Measurements from ENCODE around the gene DDX56.
"Not testable (repeated sequence)": the region's sequence is repeated elsewhere in the genome, so short reads cannot be mapped to it uniquely, and the experiment has no call there.

The DDX56 gene

GRCh38 chr7:44555350-44555749, 18.4 kb downstream of the DDX56 start:
- DNase-seq (ENCODE audit: extremely low read depth, insufficient read length), result no peak
- H3K27me3 ChIP-seq (replicated peaks; ENCODE audit: control insufficient read depth, insufficient read depth, low read length), result no peaks in the 10 kb centered on the region
- H3K36me3 ChIP-seq (ENCODE audit: control insufficient read depth, insufficient read depth, low read length), result no peaks in the 10 kb centered on the region
- TF ChIP-seq, protein P1, sequence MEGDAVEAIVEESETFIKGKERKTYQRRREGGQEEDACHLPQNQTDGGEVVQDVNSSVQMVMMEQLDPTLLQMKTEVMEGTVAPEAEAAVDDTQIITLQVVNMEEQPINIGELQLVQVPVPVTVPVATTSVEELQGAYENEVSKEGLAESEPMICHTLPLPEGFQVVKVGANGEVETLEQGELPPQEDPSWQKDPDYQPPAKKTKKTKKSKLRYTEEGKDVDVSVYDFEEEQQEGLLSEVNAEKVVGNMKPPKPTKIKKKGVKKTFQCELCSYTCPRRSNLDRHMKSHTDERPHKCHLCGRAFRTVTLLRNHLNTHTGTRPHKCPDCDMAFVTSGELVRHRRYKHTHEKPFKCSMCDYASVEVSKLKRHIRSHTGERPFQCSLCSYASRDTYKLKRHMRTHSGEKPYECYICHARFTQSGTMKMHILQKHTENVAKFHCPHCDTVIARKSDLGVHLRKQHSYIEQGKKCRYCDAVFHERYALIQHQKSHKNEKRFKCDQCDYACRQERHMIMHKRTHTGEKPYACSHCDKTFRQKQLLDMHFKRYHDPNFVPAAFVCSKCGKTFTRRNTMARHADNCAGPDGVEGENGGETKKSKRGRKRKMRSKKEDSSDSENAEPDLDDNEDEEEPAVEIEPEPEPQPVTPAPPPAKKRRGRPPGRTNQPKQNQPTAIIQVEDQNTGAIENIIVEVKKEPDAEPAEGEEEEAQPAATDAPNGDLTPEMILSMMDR (IDR thresholded peaks at IDR 0.05; ENCODE audit: insufficient read depth, low read length, poor library complexity, severe bottlenecking), result no peak
- no peak overlapping the region for H3K4me3 ChIP-seq (replicated peaks; ENCODE audit: low read depth, low read length)

DNA sequence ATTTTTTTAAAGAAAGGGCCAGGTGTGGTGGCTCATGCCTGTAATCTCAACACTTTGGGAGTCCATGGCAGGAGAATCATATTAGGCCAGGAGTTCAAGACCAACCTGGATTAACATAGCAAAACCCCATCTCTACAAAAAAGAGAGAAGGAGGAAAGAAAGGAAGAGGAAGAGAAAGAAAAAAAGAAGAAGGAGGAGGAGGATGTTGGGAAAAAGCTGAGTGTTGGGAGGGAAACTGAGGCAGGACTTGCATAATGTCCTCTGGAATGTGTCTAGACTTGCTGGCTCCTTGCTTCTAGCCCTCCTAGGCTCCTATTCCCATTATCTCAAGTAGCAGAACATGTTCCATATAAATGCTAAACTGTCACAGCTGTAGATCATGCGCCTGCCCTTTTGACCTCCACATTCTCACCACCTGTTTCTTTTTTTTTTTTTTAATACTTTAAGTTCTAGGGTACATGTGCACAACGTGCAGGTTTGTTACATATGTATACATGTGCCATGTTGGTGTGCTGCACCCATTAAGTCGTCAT, 21.2 kb downstream of the DDX56 start:
- H3K4me3 ChIP-seq (replicated peaks; ENCODE audit: low read depth, low read length); H3K27me3 ChIP-seq (replicated peaks; ENCODE audit: control insufficient read depth, insufficient read depth, low read length); H3K36me3 ChIP-seq (ENCODE audit: control insufficient read depth, insufficient read depth, low read length); DNase-seq (ENCODE audit: extremely low read depth, insufficient read length): not testable (repeated sequence)

DNA sequence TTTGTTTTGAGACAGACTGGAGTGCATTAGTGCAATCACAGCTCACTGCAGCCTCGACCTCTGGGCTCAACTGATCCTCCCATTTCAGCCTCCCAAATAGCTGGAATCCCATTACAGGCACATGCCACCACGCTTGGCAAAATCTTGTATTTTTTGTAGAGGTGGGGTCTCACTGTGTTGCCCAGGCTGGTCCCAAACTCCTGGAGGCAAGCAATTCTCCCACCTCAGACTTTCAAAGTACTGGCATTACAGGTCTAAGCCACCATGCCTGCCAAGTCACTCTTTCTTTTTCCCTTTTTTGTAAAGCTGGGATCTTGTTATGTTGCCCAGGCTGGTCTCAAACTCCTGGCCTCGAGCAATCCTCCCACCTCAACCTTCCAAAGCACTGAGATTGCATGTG, 24.3 kb downstream of the DDX56 start:
- DNase-seq (ENCODE audit: extremely low read depth, insufficient read length), result no peak
- Histone ChIP-seq H3K4me3 (replicated peaks; ENCODE audit: low read depth, low read length) (no peak overlapping the region), H3K27me3 (replicated peaks; ENCODE audit: control insufficient read depth, insufficient read depth, low read length) (peaks cover 1% of the 10 kb centered on the region; the same call in 1 of the 2 replicates), H3K36me3 (ENCODE audit: control insufficient read depth, insufficient read depth, low read length) (no peaks in the 10 kb centered on the region)
- TF ChIP-seq, protein P1 (IDR thresholded peaks at IDR 0.05; ENCODE audit: insufficient read depth, low read length, poor library complexity, severe bottlenecking), result no peak

GRCh38 chr7:44548893-44549292, 24.8 kb downstream of the DDX56 start:
- H3K4me3 ChIP-seq (replicated peaks; ENCODE audit: low read depth, low read length), result no peak overlapping the region
- H3K36me3 ChIP-seq (ENCODE audit: control insufficient read depth, insufficient read depth, low read length), result no peaks in the 10 kb centered on the region
- peaks cover 1% of the 10 kb centered on the region; the same call in 1 of the 2 replicates for H3K27me3 ChIP-seq (replicated peaks; ENCODE audit: control insufficient read depth, insufficient read depth, low read length)
- TF ChIP-seq, protein P1 (IDR thresholded peaks at IDR 0.05; ENCODE audit: insufficient read depth, low read length, poor library complexity, severe bottlenecking), result no peak
- no peak for DNase-seq (ENCODE audit: extremely low read depth, insufficient read length)

- peaks cover 1% of the 10 kb centered on the region; the same call in 1 of the 2 replicates for H3K27me3 ChIP-seq (replicated peaks; ENCODE audit: control insufficient read depth, insufficient read depth, low read length)
- no peak overlapping the region for H3K4me3 ChIP-seq (replicated peaks; ENCODE audit: low read depth, low read length)
- DNase-seq (ENCODE audit: extremely low read depth, insufficient read length), result no peak
- H3K36me3 ChIP-seq (ENCODE audit: control insufficient read depth, insufficient read depth, low read length), result no peaks in the 10 kb centered on the region
- TF ChIP-seq, protein P1 (IDR thresholded peaks at IDR 0.05; ENCODE audit: insufficient read depth, low read length, poor library complexity, severe bottlenecking), result no peak
Observed at GRCh38 chr7:44547536-44548231, 26.0 kb downstream of the DDX56 start.

DNA sequence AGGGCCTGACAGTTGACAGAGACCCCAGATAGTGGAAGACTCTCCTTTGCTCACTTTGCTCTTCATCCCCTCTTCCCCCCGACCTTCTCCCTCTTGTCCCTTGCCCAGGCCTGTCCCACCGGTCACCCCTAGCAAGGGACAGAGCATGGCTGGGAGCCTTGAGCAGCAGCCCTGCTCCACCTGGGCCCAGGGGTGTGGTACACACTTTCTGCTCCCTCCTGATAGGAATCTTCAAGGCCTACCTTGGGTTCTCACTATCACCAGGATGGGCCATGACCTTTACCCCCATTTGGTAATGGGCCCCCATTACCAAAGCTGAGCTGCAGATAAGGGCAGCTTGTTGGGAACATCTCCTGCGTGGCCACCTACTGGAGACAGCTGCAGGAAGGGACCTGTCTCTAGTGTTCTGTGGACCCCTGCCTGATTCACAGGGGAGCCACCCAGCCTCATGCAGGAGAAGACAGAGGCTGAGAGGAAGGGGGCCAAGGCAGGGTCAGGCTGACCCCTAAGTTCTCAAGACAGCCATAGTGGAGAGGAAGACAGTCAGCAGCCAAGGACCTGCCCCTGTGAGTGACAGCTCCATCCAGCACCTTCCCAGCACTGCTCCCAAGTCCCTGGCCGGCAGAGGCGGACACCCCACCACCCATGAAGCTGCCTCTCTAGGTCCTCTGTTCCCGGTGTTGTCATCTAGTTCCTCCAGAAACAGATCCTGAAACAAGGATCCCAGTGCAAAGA, 31.7 kb downstream of the DDX56 start:
- Histone ChIP-seq H3K36me3 (ENCODE audit: control insufficient read depth, insufficient read depth, low read length) (no peaks in the 10 kb centered on the region), H3K4me3 (replicated peaks; ENCODE audit: low read depth, low read length) (no peak overlapping the region), H3K27me3 (replicated peaks; ENCODE audit: control insufficient read depth, insufficient read depth, low read length) (no peaks in the 10 kb centered on the region; the same call in 1 of the 2 replicates)
- TF ChIP-seq, protein P1 (IDR thresholded peaks at IDR 0.05; ENCODE audit: insufficient read depth, low read length, poor library complexity, severe bottlenecking), result no peak
- no peak for DNase-seq (ENCODE audit: extremely low read depth, insufficient read length)
